ENCODE data around the gene SPG21. TPM values are rescaled to one million over a fixed set of nuclear protein-coding genes. Genes with fewer than 3 reads are reported as not detected.

Gene SPG21
- total and polyA plus RNA-seq, 2 of the 13 experiments (the other 11 are each of a cell fraction or from before 2014, with no cell fraction given): 36.7 to 42.4 TPM

- in situ Hi-C loops (cut with HindIII; ENCODE audit: extremely low pct_ligation_motif_present, low pct_unique_long_range_greater_than_20kb): no loop called here
- POLR2A ChIA-PET: no interaction called here
- H3K4me2 ChIP-seq (ENCODE audit: low read depth, low read length): no peak overlapping the region
- H3K36me3 ChIP-seq (replicated peaks in 1 of 2; ENCODE audit: control insufficient read depth in 1 of 2, insufficient read depth in 2 of 2, low read length in 2 of 2): no peaks in the 10 kb centered on the region
- CTCF ChIA-PET (ENCODE audit: low intra/inter-chr PET ratio, low total read pairs): no interaction called here
- H3K27ac ChIP-seq (ENCODE audit: extremely low read length, insufficient read depth, low read length): no peak overlapping the region
- H2AFZ ChIP-seq (ENCODE audit: low read length): no peak overlapping the region
- TF ChIP-seq ZFP62 (CRISPR knock-in tag; IDR thresholded peaks at IDR 0.05) (no peak), NR2F2 (IDR thresholded peaks at IDR 0.05; ENCODE audit: borderline replicate concordance, low read depth) (no peak)
- DNase-seq (ENCODE audit: low spot score): no peak
- H3K9me3 ChIP-seq (ENCODE audit: low read length): no peaks in the 10 kb centered on the region
- no peaks in the 10 kb centered on the region for H4K20me1 ChIP-seq (ENCODE audit: insufficient read depth, low read length)
- no peak overlapping the region for H3K4me3 ChIP-seq (replicated peaks in 1 of 3; ENCODE audit: insufficient read depth in 1 of 3, low read depth in 2 of 3, low read length in 3 of 3)
- H3K4me1 ChIP-seq (ENCODE audit: insufficient read depth, low read length): no peaks in the 10 kb centered on the region
- no peak for ATAC-seq
- intact Hi-C loops (cut with micrococcal nuclease; ENCODE audit: unreplicated experiment): no loop called here
- H3K79me2 ChIP-seq (ENCODE audit: insufficient read depth, low read length): no peaks in the 10 kb centered on the region
- no peak for FAIRE-seq
- peaks cover 2 to 29% of the 10 kb centered on the region in 2 experiments; a peak in 4 of 5 replicates for H3K27me3 ChIP-seq (ENCODE audit: control insufficient read depth in 1 of 2, insufficient read depth in 2 of 2, low read length in 2 of 2)
- no peak overlapping the region for H3K9ac ChIP-seq (ENCODE audit: insufficient read depth, low read depth, low read length)
- WGBS (ENCODE audit: low lambda C conversion rate): 5% methylated on average over 2 of the region's 2 CpGs
- BruUV-seq (replicated peaks): no TSS peak
Measured at GRCh38 chr15:64923546-64923945, 66.2 kb downstream of the SPG21 start.

GRCh38 chr15:64921711-64922110 lies 68.0 kb downstream of the SPG21 start:
- ChIA-PET POLR2A (no interaction called here), CTCF (ENCODE audit: low intra/inter-chr PET ratio, low total read pairs) (no interaction called here)
- H2AFZ ChIP-seq (ENCODE audit: low read length): no peak overlapping the region
- no peak overlapping the region for H3K4me2 ChIP-seq (ENCODE audit: low read depth, low read length)
- peaks cover 5 to 20% of the 10 kb centered on the region in 2 experiments; a peak in 4 of 5 replicates for H3K27me3 ChIP-seq (ENCODE audit: control insufficient read depth in 1 of 2, insufficient read depth in 2 of 2, low read length in 2 of 2)
- H3K79me2 ChIP-seq (ENCODE audit: insufficient read depth, low read length): no peaks in the 10 kb centered on the region
- DNase-seq (ENCODE audit: low spot score) (no peak), ATAC-seq (no peak), FAIRE-seq (no peak)
- H3K27ac ChIP-seq (ENCODE audit: extremely low read length, insufficient read depth, low read length): no peak overlapping the region
- BruUV-seq (replicated peaks): no TSS peak
- 41% methylated on average over 6 of the region's 6 CpGs for WGBS (ENCODE audit: low lambda C conversion rate)
- in situ Hi-C loops (cut with HindIII; ENCODE audit: extremely low pct_ligation_motif_present, low pct_unique_long_range_greater_than_20kb) (no loop called here), intact Hi-C loops (cut with micrococcal nuclease; ENCODE audit: unreplicated experiment) (no loop called here)
- no peaks in the 10 kb centered on the region for H3K4me1 ChIP-seq (ENCODE audit: insufficient read depth, low read length)
- no peaks in the 10 kb centered on the region for H4K20me1 ChIP-seq (ENCODE audit: insufficient read depth, low read length)
- no peak overlapping the region for H3K4me3 ChIP-seq (replicated peaks in 1 of 3; ENCODE audit: insufficient read depth in 1 of 3, low read depth in 2 of 3, low read length in 3 of 3)
- no peaks in the 10 kb centered on the region for H3K9me3 ChIP-seq (ENCODE audit: low read length)
- H3K36me3 ChIP-seq (replicated peaks in 1 of 2; ENCODE audit: control insufficient read depth in 1 of 2, insufficient read depth in 2 of 2, low read length in 2 of 2): no peaks in the 10 kb centered on the region
- no peak overlapping the region for H3K9ac ChIP-seq (ENCODE audit: insufficient read depth, low read depth, low read length)
- no peak for TF ChIP-seq ZNF775 (CRISPR knock-in tag; IDR thresholded peaks at IDR 0.05; ENCODE audit: borderline replicate concordance)
- no peak for TF ChIP-seq NR0B2 (CRISPR knock-in tag; IDR thresholded peaks at IDR 0.05)
- TF ChIP-seq HDAC2 (CRISPR knock-in tag; IDR thresholded peaks at IDR 0.05): no peak
- TF ChIP-seq SALL2 (CRISPR knock-in tag; IDR thresholded peaks at IDR 0.05): no peak
- TF ChIP-seq UBTF (CRISPR knock-in tag; IDR thresholded peaks at IDR 0.05): no peak
- no peak for TF ChIP-seq ARNTL (CRISPR knock-in tag; IDR thresholded peaks at IDR 0.05)
- no peak for TF ChIP-seq ZNF781 (CRISPR knock-in tag; IDR thresholded peaks at IDR 0.05; ENCODE audit: borderline replicate concordance, not compliant biosample characterization)
- no peak for TF ChIP-seq ZNF891 (CRISPR knock-in tag; IDR thresholded peaks at IDR 0.05)
- no peak for TF ChIP-seq ZNF484 (CRISPR knock-in tag; IDR thresholded peaks at IDR 0.05; ENCODE audit: borderline replicate concordance, low read depth)
- no peak for TF ChIP-seq MAZ (IDR thresholded peaks at IDR 0.05; ENCODE audit: borderline replicate concordance, low read depth, low read length)
- TF ChIP-seq MAZ (CRISPR knock-in tag; IDR thresholded peaks at IDR 0.05; ENCODE audit: low read depth): no peak
- TF ChIP-seq ZSCAN31 (CRISPR knock-in tag; IDR thresholded peaks at IDR 0.05; ENCODE audit: low read depth): no peak
- TF ChIP-seq ZNF207 (IDR thresholded peaks at IDR 0.05; ENCODE audit: borderline replicate concordance): no peak
- TF ChIP-seq ZNF446 (CRISPR knock-in tag; IDR thresholded peaks at IDR 0.05): no peak
- no peak for TF ChIP-seq KMT2B (CRISPR knock-in tag; IDR thresholded peaks at IDR 0.05)
